Central memory CD4-positive, alpha-beta T cell (primary cell): ENCODE measurements around the gene CDK5RAP3.
"Not testable (repeated sequence)": the region's sequence is repeated elsewhere in the genome, so short reads cannot be mapped to it uniquely, and the experiment has no call there.

Source experiments
- DNase-seq: peaks from one replicate; pipeline ENCODE4 v3.0.0; 2022

Gene CDK5RAP3

GRCh38 chr17:47975823-47976205 is 4.9 kb downstream of the CDK5RAP3 start:
- DNase-seq: no peak

- DNase-seq: peak; percentile 26
These were observed 7.4 kb downstream of the CDK5RAP3 start for GRCh38 chr17:47978324-47978723.

GRCh38 chr17:47980541-47980940 is 9.6 kb downstream of the CDK5RAP3 start:
- no peak for DNase-seq

GRCh38 chr17:47981462-47981861 is 10.5 kb downstream of the CDK5RAP3 start:
- no peak for DNase-seq

GRCh38 chr17:47982091-47982617 is 11.2 kb downstream of the CDK5RAP3 start:
- no peak for DNase-seq

GRCh38 chr17:47982645-47983390 is 11.9 kb downstream of the CDK5RAP3 start:
- DNase-seq: no peak

- no peak for DNase-seq
These were observed 12.7 kb downstream of the CDK5RAP3 start for GRCh38 chr17:47983492-47984223.

- no peak for DNase-seq
These were observed 15.6 kb downstream of the CDK5RAP3 start for GRCh38 chr17:47986520-47986919.

GRCh38 chr17:47987240-47987835 is 16.4 kb downstream of the CDK5RAP3 start:
- no peak for DNase-seq

- not testable (repeated sequence) for DNase-seq
These were observed 17.5 kb downstream of the CDK5RAP3 start for GRCh38 chr17:47988445-47988844.

- no peak for DNase-seq
These were observed 18.2 kb downstream of the CDK5RAP3 start for GRCh38 chr17:47989159-47989558.

GRCh38 chr17:47989700-47990099 is 18.8 kb downstream of the CDK5RAP3 start:
- DNase-seq: no peak

GRCh38 chr17:47990962-47991731 is 20.2 kb downstream of the CDK5RAP3 start:
- DNase-seq: no peak

- no peak for DNase-seq
These were observed 21.3 kb downstream of the CDK5RAP3 start for GRCh38 chr17:47992216-47992615.

- DNase-seq: no peak
These were observed 22.2 kb downstream of the CDK5RAP3 start for GRCh38 chr17:47993031-47993564.

GRCh38 chr17:47993964-47994363 is 23.1 kb downstream of the CDK5RAP3 start:
- no peak for DNase-seq

- DNase-seq: no peak
These were observed 23.8 kb downstream of the CDK5RAP3 start for GRCh38 chr17:47994724-47995123.

GRCh38 chr17:47995241-47995935 is 24.5 kb downstream of the CDK5RAP3 start:
- DNase-seq: no peak

GRCh38 chr17:47996201-47996600 is 25.3 kb downstream of the CDK5RAP3 start:
- no peak for DNase-seq

GRCh38 chr17:47997586-47997985 is 26.7 kb downstream of the CDK5RAP3 start:
- no peak for DNase-seq

GRCh38 chr17:47998044-47998443 is 27.1 kb downstream of the CDK5RAP3 start:
- DNase-seq: no peak

- no peak for DNase-seq
These were observed 28.7 kb downstream of the CDK5RAP3 start for GRCh38 chr17:47999582-47999981.
